Stimulated activated CD4-positive, alpha-beta T cell treated with anti-CD3 and anti-CD28 coated beads, Interleukin-1b, Interleukin-23, amount 100 ng/mL, for 24 hours (primary cell): ENCODE data around the gene HOXD12.
A peak's percentile ranks its signal among the peaks of the same experiment; 100 is the strongest.

ENCODE experiments used
- DNase-seq, 4 experiments: peaks; one replicate each; pipeline ENCODE4 v3.0.0-alpha.2; 2020; ENCODE audit warnings: low read depth in 4 of 4, low spot score in 1 of 4

Gene HOXD12

DNA sequence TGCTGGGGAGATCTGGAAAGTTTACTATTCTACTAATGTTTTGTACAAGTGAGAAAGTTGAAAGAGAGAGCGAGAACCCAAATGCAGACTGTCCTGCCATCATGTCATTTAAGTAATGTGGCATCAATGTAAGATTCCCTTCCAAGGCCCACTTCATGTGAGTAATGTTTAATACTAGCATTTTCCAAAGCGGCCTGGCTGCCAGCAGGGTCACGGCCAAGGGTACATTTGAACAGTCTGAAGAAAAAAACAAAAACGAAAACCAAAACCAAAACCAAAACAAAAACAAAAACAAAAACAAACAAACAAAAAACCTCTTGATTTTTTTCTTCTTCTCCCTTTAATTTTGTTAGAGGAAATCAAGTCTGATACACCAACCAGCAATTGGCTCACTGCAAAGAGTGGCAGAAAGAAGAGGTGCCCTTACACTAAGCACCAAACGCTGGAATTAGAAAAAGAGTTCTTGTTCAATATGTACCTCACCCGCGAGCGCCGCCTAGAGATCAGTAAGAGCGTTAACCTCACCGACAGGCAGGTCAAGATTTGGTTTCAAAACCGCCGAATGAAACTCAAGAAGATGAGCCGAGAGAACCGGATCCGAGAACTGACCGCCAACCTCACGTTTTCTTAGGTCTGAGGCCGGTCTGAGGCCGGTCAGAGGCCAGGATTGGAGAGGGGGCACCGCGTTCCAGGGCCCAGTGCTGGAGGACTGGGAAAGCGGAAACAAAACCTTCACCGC is 19.2 kb downstream of the HOXD12 start:
- no peak for DNase-seq

DNA sequence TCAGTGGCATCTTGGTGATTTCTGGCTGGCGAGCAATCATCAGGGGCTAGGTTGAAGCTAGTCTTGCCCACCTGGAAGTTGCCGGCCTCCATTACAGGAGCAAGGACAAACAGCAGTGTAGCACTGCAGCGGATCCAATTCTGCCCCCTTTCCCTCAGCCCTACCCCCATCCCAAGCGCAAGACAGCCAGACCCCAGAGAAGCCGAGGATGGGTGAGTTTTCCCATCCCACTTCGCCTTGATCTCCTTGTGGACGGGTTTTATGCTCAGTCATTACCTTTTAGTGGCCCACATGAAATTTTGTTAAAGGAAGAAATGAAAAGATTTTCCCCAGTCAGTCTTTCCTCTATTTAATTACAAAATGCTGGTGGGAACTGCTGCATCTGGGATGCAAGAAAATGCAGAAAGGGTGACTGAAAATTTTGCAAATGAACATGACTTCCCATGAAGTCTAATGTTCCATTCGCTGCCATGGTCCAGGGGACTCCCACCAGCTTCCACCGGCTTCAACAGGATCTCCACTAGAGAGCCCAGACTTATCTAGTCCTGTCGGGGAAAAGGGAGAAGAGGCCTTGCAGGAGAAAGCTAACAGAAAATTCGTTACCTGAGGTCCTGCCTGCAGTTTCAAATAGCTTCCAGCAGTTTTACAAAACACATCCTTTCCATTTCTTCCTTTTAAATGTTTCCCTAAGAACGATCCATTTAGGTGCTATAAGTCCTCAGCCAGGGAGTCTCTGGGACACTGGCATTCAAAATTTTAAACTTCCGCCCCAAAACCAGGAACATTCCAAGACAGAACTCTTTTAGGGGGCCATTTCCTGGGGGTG is 21.0 kb downstream of the HOXD12 start:
- DNase-seq, result no peak

DNA sequence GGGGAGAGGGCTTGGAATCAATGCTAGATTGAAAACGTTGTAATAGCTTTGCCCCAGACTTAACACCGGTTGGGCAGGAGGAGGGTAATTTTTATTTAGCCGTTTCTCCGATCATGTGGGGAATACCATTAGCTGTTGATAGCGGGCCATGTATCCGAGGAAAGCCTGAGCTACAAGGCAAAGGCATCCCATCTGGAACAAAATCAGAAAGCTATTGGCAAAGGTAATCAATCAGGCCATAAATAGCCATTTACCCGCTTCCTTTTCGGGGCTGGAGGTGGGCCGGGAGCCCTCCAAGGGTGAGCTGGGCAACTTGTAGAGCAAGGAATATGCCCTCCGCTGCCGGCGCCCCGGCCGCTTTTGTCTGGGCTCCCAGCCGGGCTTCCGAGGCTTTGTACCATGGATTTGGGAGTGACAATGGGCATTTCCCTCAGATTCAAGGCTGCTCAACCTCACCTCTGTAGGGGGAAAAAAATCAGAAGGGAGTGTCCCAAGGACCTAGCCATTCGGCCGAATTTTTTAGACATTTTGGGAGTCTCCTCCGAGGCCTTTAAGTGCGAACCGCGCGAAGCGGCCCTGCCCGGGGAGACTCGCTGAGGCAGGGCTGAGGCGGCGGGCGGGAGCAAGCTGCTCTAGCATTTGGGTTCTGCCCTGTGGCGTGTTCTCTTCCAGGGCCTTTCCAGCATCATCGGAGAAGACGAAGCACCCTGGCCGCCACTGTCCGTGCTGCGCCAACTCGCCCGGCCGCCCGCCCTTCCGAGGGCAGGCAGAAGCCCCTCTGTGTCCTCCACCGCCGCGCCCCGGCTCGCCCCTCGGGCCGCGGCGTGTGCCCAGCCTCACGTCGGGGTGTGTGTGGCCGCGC is 21.8 kb downstream of the HOXD12 start:
- DNase-seq, result no peak

DNA sequence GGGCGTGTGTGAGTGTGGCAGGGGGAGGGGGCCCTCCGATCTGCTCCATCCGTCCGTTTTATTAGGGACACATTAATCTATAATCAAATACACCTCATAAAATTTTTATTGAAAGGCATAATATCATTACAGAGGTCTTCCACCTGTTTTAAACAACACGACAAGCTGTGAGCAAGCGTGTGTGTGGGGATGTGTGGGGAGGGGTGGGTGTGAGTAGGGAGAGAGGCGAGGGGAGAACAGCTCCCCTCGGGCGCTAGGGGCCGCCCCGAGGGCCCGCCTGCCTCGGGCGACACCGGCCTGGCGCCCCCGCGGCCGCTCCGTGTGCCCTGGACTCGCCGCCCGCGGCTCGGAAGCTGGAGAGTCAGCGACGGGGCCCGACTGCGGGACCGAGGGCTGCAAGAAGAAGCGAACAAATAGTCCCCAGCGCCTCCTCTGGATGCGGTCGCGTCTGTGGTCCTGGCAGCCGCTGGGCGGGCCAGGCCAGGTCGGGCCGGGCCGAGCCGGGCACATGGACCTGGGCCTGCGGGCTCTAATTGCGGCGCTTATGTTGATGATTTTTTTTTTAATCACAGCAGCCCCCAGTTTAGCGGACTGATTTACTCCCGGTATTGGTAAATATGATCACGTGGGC is 22.6 kb downstream of the HOXD12 start:
- no peak for DNase-seq

DNA sequence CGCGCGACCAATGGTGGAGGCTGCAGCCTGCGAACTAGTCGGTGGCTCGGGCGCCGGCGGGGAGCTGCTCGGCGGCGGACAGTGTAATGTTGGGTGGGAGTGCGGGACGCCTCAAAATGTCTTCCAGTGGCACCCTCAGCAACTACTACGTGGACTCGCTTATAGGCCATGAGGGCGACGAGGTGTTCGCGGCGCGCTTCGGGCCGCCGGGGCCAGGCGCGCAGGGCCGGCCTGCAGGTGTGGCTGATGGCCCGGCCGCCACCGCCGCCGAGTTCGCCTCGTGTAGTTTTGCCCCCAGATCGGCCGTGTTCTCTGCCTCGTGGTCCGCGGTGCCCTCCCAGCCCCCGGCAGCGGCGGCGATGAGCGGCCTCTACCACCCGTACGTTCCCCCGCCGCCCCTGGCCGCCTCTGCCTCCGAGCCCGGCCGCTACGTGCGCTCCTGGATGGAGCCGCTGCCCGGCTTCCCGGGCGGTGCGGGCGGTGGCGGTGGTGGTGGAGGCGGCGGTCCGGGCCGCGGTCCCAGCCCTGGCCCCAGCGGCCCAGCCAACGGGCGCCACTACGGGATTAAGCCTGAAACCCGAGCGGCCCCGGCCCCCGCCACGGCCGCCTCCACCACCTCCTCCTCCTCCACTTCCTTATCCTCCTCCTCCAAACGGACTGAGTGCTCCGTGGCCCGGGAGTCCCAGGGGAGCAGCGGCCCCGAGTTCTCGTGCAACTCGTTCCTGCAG is 23.3 kb downstream of the HOXD12 start, which contains the start of gene HOXD9:
Gene HOXD9, plus strand, starts transcription at position 37 of the 728 bp plus-strand sequence. Its CDS starts 50 bp downstream, at position 87.
- no peak for DNase-seq

DNA sequence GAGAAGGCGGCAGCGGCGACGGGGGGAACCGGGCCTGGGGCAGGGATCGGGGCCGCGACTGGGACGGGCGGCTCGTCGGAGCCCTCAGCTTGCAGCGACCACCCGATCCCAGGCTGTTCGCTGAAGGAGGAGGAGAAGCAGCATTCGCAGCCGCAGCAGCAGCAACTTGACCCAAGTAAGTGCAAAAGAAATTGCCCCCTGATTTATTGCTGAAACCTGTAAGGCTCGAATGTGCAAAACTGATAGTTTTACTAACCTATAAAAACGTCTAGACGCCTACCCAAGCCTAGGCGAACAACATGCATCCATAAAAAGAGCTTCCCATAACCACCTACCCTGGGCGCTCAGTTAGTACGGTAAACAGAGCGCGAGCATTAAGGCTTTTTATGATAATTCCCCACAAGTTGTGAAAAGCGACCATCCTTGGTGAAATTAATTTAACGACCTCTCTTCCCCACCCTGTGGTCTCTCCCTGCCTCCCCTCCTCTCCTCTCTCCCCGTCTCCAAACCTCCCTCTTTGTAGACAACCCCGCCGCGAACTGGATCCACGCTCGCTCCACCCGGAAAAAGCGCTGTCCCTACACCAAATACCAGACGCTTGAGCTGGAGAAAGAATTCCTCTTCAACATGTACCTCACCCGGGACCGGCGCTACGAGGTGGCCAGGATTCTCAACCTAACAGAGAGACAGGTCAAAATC is 24.0 kb downstream of the HOXD12 start:
- DNase-seq, result no peak

DNA sequence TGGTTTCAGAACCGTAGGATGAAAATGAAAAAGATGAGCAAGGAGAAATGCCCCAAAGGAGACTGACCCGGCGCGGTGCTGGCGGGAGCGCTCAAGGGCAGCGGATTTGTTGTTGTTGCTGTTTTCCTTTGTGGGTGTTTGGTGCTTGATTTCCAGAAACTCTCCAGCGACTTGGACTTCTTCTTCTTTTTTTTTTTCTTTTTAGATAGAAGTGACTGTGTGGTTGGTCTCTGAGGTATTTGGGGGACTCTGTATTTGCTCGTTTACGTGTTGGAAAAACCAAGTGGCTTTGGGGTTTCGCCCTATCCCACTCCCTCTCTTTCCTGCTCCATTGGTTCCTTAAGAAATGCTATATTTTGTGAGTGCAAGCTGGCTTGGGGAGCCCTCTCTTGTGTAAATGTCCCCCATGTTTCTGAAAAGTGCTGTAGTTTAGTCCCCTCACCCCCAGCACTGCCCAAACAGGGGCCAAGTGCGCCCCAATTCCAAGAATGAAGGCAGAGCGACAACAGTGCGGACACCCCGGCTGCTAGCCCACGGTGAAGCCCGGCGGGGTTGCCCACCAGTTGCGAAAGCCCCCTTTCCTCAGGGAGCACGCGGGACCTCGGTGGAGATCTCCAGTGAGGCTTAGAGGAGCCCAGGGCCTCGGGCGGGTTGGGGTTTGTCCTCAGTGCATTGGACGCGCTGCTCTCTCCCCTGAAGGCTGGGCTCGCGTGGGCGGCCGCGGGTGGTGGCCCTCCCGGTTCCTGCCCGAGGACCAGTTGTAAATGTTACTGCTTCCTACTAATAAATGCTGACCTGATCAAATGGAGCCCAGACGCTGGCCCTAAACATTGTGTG is 24.7 kb downstream of the HOXD12 start:
- DNase-seq, result no peak

DNA sequence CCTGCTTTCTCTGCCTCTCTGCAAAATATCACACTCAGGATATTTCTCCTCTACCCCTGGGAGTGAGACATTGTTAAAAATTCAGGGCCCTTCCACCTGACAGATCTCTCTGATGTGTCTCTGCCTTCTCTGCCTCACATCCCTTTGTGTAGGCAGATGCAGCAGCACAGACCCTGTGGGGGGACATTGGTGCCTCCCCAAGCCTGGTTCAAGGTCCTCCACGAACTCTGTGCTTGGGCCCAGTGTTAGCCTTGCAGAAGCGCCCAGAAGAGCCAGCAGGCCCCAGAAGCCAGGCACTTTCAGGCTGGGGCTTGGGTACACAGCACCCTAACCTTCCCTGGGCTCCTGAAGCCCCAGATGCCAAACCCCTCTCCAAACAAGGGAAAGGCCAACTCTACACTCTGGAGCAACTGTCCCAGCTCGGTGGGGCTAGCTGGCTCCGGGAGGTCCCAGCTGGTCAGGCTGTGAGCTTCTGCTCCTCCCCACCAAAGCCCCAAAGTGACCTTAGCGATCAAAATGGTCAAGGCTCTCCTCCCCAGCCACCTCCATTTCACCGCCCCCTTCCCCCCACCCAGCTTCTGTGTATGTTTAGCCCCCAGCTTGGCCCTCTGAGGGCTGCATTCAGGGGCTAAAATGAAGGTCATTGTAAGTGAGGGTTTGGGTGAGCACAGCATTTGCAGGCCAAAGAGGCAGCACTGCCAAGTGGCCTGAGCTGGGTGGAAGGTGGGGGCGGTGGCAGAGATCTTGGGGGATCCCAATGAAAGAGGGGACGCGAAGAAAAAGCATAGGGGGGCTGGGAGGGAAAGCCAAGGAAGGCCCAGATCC is 25.6 kb downstream of the HOXD12 start:
- DNase-seq, result no peak

DNA sequence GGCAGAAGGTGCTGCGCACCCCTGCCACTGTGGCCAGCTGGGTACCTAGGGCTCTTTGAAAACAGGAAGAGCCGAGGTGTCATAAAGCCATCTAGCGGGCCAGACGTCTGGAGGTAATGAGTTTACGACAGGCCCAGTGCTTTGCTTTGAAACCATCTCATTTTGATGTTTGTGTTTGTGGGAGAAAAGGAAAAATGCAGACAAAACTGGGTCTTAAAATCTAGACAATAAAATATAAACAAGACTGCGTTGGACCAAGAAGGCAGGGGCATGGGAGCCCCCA is 26.1 kb downstream of the HOXD12 start:
- no peak for DNase-seq

DNA sequence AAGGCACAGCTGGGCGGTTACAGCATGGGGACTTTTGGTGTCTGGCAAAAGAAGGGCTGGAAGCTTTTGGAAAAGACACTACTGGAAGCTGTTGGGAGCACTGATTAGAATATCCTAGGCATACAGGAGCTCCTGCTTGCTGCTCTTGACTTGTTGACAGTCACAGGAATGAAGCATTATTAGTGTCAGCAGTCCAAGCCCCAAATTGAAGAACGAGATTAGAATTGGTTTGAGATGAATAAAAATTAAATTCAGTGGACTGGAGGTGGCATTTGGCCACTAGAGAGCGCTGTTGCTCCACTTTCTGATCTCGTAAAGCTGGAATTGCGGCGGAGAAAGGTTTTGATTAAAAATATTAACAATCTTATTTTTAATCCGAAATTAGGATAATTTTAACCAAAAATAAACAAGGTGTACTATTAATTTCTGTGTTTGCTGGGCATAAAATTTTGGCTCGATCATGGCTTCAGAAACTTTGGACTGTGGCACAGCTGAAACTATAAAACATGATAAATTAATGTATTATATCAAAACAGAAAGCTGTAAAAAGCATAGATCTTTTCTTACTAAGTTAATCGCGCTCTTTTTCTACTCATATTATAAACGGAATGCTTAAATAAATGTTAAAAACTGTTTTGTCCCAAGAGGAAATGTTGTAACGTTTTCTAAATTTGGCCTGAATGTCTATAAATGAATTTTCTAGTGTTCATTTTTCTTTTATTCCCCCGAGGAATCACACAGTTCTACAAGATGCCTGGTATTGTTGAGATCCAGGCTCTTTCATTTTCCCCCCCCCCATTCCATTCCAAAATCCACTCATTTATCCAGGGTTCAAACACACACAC is 27.6 kb downstream of the HOXD12 start:
- DNase-seq, result peak; percentile 38 to 68 (median 62)

DNA sequence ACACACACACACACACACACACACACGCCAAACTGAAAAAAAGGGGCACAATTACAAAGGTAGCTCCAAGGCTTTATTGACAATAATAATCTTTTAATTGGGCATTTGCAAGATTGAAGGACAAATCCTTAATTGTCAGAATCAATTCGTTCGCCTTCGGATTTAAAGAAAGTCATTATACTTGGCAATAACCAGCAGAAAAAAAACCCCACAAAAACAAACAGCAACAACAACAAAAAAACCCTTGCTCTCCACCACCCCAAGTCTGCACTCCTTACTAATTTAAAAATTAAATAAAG is 28.1 kb downstream of the HOXD12 start:
- no peak for DNase-seq

DNA sequence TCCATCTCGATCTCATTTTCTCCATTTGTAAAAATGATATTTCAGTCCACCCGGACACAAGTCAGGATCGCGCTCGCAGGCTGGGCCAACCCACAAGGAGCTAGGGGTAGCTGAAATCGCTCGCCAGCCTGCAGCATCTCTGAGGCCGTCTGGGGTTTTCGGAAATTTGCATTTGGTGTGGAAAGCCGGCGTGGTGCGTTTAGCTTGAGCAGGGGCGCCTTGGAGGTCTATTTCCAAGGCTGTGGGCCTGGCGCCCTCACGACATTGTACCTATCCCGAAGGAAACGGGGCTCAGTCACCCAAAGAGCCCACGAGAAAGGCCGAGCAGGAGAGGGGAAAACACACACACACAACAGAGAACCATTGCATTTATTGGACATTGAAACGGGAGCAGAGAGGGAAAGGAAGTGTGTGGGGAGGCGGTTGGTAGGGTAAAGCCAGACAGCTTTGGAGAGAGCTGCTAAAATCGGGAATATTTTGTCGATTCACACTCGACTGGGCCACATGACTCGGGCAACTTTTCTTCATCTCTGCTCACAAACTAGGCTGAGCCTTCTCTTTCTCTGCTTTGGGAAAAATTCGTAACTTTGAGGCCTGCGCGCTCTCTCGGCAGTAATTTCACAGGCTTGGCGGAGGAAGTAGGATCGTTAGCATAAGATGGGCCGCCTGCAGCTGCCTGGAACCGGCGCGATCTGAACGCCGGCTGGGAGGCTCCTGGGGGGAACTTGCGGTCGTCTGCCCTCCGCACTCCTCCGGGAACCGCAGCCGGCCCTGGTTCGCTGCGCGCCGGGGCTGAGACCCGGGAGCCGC is 28.8 kb downstream of the HOXD12 start:
- no peak for DNase-seq

DNA sequence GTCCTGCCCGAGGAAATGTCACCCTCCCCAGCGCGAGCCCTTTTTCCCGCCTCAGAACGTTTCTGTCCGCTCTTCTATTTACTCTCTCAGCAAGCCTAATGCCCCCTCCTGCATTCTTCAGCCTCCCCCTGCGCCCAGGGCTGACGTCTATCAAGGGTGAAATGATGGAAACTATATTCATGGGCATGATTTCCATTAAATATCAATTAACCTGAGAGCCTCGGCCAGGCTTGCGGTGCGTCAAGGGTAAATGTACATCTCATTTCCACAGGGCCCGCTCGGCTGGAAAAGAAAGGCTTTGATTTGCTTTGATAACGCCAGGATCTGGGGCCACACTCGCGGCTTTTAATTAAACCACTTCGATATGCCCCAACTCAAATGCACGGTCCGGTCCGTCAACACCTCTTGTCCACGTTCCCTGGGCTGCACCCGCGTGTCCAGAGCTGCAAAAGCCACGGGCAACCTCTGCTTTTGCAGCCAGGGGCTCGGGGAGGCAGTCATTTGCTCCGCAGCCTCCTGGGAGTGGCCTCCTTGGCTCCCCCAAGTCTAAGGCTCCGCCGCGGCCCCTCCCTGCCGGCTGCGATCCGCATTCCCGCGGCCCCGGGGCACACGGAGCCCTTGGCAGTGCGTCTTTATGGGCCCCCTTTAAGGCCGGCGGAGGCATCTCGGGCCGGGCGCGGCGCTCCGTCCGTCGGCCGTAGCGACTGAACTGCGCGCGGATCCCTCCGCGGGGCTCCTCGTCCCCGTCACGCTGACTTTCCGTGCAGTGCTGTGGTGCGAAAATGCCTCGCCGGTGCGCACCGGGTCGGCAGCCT is 29.6 kb downstream of the HOXD12 start, which contains the start of gene HOXD8:
Gene HOXD8, plus strand, starts transcription at position 724 of the 815 bp plus-strand sequence. CDS start 662 bp downstream, outside the sequence.
- DNase-seq, result no peak

DNA sequence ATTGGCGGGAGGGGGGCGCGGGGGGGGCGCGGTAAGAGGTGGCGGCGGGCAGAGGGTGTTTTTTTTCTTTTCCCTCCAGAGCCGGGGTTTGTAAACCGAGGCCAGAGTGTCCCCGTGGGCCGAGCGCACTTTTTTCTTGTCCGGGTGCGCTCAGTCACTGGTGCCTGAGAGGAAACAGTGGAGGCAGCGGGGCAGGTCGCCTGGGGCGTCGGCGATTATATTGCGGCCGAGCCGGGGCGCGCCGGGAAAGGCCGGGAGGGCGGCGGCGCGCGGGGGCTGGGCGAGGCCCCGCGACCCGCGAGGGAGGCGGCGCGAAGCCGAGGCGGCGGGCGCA is 30.2 kb downstream of the HOXD12 start:
- DNase-seq, result no peak

DNA sequence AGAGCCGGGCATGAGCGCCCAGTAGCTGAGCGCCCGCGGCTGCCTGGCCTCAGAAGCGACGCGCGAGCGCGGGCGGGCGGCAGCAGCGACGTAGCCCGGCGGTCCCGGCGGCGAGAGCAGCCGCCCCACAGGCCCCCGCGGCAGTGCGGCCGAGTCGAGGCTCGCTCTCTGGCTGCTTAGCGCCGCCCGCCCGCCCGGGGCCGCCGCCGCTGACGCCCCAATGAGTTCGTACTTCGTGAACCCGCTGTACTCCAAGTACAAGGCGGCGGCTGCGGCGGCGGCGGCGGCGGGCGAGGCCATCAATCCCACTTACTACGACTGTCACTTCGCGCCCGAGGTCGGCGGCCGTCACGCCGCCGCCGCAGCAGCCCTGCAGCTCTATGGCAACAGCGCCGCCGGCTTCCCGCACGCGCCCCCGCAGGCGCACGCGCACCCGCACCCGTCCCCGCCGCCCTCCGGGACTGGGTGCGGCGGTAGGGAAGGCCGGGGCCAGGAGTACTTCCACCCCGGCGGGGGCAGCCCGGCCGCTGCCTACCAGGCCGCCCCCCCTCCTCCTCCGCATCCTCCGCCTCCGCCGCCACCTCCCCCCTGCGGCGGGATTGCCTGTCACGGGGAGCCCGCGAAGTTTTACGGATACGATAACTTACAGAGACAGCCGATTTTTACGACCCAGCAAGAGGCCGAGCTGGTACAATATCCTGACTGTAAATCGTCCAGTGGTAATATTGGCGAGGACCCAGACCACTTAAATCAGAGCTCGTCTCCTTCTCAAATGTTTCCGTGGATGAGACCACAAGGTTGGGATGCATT is 30.8 kb downstream of the HOXD12 start:
- no peak for DNase-seq
